NCI-H1436 treated with DMSO at 0.1 percent for 48 hours (cell line): Measurements from ENCODE around the gene NAGA.
"Not testable (repeated sequence)": the region's sequence is repeated elsewhere in the genome, so short reads cannot be mapped to it uniquely, and the experiment has no call there.

Experiments
- DNase-seq: peaks from one replicate; lab custom pipeline; 2025; lab: John Stamatoyannopoulos, UW

Gene NAGA

DNA sequence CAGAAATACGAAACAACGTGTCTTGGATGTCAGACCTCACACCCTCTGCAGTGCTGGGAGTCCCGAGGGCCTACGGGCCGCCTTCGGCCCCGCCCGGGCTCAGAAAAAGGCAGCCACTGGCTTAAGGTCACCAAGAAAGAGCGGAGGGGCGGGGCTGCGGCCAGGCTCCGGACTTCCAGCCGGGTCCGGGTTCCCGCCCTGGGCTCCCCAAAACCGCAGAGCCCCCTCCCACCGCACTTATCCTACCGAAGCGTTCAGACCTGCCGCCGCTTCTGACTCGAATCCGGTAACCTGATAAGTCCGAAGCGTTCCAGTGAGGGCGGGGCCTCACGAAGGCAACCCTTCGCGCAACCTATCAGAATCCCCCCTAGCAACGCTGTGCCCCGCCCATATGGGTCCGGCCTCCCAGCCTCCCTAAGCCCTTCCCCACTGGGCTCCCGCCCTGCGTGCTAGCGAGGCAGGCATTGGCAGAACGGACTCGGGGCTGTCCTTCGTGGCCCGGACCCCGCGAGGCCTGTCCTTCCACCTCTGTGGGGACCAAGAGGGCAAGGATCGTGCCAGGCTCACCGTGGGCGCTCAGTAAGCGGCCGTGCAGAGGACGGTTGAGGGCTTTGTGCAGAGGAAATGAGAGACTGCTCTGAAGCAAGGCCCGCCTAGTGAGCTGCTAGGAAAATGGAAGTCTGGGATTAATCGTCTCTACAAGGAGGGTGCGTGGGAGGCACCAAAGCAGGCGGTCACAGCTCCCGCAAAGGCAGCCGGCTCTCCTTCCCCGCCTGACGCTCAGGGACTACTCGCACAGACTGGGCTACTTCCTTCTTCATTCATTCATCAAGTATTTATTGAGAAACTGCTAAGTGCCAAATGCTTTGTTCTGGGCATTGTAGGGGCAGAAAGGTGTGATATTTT lies at the start of gene NAGA:
Gene NAGA, minus strand, starts transcription at position 296 of the 906 bp plus-strand sequence. CDS start 515 bp downstream, outside the sequence.
- peak; percentile 92 for DNase-seq

DNA sequence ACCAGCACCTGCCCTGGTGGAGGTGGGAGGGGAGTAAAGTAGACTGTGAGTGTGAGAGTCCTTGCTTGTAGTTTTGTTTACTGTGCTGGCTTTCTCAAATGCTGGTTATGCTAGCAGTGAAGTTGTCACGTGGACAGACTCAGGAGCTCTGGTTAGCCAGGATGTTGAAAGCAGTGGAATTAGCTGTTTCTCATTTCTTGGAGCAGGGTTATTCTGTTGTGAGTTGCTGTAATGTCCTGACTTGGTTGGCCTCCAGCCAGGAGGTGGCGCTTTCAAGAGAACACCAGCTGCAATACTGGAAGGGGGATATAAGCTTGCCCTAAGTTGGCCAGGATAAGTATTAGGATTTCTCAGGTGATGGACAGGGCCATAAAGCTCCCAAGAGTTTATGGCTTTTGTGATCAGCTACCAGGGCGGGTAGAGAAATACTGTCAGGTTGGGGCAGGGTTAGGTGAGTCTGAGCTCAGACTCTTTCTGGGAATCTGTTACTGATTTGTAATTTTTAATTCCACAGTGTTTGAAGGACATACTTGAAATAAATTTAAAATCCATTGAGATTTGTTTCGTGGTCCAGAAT lies 46.3 kb upstream of the NAGA start:
- no peak for DNase-seq

DNA sequence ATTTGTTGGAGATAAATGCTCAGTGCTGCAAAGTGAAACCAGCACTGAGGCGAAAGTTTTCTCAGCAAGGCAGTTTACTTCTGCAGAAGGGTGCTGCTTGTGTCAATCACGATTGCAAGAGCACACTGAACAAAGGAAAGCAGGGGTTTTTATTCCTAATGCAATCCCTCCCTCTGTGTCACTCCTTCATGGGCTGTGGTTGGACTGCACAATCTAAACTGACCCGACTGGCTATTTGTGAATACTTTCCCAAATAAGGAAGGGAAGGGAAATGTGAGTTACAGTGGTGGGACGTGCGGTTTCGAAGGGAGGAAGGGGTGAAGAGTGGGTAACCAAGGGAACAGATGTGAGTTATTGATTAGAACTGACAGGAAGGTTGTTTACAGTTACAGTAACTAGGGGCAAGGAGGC lies 44.8 kb upstream of the NAGA start:
- not testable (repeated sequence) for DNase-seq

DNA sequence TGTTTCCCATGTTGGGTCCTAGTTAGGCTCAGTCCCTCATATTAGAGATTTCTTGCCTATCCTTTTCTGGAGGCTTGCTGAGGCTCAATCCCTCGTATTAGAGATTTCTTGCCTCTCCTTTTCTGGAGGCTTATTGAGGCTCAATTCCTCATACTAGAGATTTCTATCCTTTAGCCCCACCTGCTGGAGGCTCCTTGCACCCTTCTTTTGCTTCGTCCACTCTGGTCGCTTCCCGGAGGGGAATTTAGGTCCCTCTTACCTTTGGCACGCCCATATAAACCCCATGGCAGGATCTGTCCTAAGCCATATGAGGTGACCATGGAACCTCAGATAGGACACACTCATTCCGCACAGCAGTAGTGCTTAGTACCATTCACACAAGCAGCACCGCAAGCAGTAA lies 44.1 kb upstream of the NAGA start:
- DNase-seq: no peak

DNA sequence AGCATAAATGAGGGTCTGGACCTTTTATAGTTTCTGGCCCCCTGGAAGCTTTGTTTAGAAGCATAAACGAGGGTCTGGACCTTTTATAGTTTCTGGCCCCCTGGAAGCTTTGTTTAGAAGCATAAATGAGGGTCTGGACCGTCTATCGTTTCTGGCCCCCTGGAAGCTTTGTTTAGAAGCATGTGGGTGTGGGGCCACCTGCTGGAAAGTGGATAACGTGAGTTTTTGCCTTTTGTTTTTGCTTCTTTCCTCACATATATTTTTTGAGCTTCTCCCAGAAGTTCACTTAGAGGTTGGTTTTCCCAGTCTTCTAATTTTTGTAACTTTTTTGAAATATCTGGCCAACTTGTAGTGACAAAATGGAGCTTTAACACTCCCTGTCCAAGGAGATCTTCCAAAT lies 42.2 kb upstream of the NAGA start:
- not testable (repeated sequence) for DNase-seq

DNA sequence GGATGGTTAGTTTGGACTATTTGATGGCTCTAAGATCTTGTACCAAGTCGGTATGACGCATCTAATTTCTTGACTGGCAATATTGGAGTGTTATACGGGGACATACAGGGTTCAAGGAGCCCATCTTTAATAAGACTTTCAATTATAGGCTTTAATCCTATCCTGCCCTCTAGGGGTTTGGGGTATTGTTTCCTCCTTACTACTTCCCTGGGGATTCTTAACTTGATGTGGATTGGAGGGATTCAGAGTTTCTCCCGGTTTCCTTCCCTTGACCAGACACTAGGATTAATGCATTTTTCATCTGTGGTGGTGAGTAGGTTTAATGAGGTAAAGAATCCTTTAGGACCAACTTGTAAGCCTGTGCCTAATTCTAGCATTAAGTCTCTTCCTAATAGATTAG lies 41.2 kb upstream of the NAGA start:
- no peak for DNase-seq

DNA sequence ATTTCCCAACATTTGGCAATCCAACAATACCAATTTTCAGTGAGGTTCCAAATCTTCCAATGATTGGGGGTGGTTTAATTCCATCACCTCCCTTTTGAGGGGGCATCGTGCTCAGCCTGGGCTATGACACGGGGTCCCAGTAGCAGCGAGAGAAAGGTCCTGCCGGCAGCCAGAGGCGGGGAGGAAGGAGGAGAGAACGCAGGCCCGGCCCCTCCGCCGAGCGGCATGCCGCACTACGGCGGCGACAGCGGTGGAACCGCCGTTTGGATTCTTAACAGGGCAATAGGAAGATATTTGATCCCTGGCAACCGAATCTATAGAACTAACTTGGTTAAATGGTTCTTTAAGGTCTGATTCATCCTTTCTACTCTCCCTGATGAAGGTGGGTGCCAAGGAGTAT lies 38.2 kb upstream of the NAGA start:
- DNase-seq: no peak

DNA sequence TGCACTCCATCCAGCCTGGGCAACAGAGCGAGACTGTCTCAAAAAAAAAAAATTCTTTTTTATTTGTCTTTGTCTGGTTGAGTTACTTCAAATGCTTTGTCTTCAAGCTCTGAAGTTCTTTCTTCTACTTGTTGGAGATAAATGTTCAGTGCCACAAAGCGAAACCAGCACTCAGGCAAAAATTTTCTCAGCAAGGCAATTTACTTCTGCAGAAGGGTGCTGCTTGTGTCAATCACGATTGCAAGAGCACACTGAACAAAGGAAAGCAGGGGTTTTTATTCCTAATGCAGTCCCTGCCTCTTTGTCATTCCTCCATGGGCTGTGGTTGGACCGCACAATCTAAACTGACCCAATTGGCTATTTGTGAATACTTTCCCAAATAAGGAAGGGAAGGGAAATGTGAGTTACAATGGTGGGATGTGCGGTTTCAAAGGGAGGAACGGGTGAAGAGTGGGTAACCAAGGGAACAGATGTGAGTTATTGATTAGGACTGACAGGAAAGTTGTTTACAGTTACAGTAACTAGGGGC lies 33.8 kb upstream of the NAGA start:
- not testable (repeated sequence) for DNase-seq

DNA sequence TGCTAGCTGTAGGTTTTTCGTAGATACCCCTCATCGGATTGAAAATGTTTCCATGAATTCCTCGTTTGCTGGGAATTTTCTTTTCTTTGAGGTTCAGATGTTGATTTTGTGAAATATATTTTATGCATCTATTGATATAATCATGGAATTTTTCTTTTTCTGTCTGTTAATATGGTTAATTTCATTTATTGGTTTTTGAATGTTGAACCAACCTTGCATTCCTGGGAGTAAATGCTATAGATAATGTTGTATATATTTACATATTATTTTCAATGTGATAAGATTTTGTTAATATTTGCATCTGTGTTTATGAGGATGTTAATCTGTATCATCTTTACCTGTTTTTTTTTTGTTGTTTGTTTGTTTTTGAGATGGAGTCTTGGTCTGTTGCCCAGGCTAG lies 30.6 kb upstream of the NAGA start:
- DNase-seq: no peak

DNA sequence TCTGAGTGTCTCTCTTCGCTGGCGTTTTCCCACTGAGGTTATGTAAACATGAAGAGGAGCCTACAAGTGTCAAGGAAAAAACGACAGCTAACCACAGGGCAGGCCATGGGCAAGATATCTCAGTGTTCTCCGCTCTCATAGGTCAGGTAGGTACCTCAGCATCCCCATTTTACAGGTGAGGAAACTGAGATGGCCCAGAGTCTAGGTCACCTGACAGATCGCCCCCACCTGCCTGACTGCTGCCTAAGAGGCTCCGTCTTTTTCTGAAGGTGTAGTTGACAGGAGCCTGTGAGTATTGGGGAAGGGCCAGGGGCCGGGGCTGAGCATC lies 20.8 kb upstream of the NAGA start:
- DNase-seq: no peak

DNA sequence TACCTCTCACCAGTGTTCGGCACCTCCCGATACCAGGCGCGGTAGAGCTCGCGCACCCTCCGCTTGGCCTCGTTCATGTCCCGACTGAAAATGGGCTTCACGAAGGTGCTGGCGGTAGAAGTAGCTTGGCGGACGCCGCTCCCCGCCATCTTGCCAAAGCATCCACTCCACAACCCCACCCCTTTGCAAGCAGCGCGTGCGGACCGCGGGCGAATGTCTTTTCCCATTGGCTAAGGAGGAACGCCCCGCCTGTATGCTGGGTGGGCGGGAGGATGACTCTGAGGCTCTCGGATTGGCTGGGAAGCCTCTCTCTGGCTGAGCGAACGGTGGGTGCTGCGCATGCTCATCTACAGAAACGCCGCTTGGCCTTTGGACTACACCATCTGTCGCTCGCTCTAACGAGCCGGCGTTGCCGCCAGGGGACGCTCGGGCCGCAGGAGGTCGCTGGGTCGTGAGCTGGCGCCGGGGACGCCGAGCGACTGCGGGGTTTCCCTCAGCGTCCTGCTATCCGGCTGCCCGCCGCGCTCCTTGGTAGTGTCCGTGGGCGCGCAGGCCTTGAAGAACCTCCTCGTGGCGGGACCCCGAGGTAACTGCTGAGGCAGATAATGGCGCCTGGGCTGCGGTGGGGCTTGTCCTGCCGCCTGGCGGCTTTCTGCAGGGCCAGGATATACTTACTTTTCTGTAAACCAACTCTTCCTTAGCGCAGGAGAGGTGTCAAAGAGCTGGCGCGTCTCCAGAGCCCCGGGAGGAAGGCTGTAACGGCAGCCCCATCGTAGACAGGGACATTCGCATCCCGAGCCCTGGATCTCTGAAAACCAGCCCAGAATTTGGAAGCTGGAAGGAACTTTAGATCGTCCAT lies 20.2 kb upstream of the NAGA start, which contains the start of gene NDUFA6:
Gene NDUFA6, minus strand, starts transcription at position 177 of the 859 bp plus-strand sequence. Its CDS starts 28 bp downstream, at position 149.
- DNase-seq: peak; percentile 94

DNA sequence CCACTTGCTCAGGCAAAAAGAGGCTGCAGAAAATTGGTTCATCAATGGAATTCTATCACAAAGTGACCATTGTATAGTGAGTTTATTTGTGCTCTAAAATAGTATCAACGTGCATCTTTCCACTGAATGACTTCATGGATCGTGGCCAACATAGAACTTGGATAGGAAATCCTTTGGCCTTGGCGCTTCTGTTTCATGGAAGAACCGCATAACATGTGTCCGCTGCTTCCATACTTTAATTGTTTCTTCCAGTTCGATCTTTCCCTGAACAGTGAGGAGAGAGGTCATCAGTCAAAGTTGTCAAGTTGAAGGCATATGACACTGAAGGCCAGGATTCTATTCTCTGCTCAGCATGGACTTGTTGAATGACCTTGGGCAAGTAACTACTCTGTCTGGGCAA lies 15.4 kb upstream of the NAGA start:
- DNase-seq: no peak

DNA sequence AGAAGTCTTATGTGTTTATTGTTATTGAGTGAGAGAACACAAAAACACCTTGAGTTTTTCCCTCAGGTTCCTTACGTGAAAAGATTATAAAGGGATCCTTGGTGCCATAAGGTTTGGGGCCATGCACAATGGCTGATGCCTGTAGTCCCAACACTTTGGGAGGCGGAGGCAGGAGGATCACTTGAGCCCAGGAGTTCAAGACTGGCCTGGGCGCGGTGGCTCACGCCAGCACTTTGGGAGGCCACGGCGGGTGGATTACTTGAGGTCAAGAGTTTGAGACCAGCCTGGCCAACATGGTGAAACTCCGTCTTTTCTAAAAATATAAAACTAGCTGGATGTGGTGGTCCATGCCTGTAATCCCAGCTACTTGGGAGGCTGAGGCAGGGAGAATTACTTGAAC lies 14.3 kb upstream of the NAGA start:
- no peak for DNase-seq

DNA sequence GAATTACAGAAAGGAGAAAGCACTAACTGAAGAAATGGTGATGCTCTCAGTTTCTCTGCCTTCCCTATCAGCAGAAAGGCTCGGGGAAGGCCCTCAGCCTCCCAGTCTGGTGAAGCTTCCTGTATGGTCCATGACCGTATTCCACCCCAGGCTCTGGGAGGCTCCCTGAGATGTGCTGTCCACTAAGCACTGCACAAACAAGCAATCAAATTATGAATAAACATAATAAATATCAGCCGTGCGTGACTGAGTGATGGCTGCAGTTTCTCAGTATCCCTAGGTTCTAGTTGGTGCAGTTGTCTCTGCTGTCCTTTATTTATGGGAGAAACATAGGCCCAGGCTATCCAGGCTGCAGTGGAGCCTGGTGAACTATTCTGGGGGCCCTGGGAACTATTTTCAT lies 12.5 kb upstream of the NAGA start:
- no peak for DNase-seq

DNA sequence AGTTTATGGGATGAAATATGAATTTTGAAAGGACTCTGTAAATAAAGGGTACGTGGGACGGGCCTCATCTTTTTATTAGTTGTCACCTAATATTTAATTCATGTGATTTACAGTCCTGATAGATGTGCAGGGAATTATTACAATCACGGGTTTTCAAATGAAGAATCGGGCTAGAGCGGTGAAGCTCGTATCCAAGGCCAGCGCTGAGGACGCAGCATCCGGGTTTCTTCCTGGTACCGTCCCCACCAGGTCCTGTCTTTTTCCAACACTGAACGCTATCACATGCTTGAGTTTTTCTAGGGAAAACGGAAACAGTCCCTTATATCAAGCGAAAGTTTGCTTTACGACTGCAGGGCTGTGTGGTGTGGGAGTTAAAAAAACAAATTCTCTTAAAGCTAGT lies 9.7 kb upstream of the NAGA start:
- DNase-seq: no peak

DNA sequence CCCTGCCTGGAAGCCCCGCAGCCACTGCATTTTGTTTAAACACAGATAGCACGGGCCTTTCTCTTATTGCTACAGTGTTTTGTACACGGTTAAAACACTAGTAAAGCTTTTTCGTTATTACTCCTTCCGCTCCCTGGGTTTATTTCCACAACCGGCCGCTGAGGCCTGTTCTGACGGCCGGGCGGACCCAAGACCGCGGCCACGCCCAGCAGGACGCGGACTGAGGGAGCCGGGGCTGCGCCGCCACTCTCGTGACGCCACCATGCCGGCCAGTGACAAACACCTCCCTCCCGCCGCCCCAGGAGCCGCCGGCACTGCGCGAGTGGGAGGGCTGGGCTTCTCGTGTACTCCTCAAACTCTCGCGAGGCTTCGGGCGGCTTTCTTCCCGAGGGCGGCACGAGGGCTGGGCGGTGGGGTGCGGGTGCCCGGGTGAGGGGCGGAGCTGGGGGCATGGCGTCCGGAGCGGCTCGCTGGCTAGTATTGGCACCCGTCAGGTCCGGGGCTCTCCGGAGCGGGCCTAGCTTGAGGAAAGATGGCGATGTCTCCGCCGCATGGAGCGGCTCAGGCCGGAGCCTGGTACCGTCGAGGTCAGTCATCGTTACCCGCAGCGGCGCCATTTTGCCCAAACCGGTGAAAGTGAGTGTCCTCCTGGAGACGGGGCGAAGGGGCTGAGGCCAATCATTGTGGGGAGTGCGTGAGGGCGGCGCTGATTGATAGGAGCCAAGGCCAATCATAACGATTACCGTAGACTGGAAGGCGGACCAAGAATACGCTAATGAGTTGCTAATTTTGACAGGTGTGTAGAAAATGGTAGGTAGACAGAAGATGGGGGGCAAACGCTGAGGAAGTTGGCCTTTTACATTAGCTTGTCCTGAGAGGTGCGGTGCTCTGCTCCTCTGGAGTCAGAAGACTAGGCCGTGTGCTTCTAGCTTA lies 9.0 kb upstream of the NAGA start, which contains the start of gene SMDT1:
Gene SMDT1, plus strand, starts transcription at position 382 of the 933 bp plus-strand sequence. Its CDS starts 69 bp downstream, at position 451.
- peak; percentile 83 for DNase-seq

DNA sequence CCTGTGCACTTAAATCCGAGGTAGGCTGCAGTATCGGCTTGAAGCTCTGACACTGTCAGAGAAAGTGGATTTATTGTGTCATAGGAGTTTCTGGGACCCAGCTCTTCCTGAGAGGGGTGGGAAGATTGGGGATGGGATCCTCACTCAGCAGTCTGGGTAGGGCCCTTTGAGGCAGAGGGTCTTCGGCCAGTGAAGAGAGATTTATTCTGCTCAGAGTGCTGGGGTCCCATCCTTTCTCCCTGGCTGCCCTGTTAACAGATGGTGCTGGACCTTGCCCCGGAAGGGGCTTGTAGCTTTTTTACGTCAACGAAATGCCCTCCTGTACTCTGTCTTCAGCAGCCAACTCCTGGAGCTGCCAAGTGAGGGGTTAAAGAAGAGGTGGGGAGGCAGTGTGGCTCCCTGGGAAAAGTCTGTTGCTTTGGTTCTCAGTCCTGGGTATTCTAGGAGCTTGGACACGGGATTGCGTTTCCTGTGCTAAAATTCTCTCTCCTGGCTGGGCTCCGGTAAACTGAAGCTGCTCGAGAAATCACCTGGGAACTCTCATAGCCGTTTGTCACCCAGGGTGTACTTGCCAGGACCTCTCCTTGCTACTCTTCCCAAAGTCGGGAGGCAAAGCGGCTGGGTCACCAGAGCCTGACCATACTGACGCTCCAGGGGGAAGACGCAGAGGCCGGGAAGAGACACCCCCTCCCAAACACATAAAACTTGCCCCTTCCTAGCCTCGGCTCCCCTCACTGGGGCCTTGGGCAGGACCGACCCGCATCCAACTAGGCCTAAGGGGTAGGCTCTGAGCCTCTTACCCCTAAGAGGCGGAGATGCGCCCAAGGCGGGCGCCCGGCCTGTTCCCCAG lies 8.1 kb upstream of the NAGA start:
- DNase-seq: no peak

DNA sequence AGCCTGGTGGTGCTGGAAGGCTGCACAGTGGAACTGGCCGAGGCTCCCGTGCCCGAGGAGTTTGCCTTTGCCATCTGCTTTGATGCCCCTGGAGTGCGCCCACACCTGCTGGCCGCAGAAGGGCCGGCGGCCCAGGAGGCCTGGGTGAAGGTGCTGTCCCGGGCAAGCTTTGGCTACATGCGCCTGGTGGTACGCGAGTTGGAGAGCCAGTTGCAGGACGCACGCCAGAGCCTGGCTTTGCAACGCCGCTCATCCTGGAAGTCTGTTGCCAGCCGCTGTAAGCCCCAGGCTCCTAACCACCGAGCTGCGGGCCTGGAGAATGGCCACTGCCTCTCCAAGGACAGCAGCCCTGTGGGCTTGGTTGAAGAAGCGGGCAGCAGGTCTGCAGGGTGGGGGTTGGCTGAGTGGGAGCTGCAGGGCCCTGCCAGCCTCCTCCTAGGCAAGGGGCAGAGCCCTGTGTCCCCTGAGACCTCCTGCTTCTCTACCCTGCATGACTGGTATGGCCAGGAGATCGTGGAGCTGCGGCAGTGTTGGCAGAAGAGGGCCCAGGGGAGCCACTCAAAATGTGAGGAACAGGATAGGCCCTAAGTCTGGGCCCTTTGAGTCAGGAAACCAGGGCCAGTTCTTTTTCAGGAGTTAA lies 7.0 kb upstream of the NAGA start:
- no peak for DNase-seq

DNA sequence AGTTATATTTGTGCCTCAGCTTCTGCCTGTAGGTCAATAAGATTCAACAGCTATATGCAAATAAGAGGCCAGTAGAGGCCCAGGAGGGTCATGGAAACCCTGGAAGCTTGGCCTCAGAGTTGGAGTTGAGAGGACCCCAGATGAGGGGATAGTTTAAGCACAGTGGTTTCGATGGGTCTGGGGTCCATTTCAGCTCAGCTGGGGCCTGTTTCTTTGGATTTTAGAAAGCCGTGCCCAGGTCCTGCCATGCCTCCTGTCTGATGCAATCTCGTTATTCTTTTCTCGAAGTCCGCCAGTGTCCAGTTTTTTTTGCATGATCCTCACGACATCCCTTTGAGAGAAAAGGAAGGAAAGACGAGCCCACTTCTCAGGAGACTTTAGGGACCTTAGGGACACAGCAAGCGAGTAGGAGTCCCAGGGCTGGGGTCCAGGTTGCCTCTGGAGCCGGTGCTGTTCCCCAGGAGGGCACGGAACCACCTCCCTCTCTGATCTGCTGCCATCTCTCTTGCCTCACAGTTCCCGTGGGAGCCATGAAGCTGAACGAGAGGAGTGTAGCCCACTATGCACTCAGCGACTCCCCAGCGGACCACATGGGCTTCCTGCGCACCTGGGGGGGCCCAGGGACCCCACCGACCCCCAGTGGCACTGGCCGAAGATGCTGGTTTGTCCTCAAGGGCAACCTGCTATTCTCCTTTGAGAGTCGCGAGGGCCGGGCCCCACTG lies 6.3 kb upstream of the NAGA start:
- no peak for DNase-seq
